Parathyroid adenoma (tissue), 2 donors: Measurements from ENCODE around the gene LIN37.

Experiments used
- H2AFZ ChIP-seq: fragments of 300-600 bp; sonication (generic); one replicate; pipeline ENCODE4 v1.7.0; 2017; ENCODE audit warnings: antibody characterized with exemption, mild to moderate bottlenecking
- H3K27ac ChIP-seq: fragments of 300-600 bp; sonication (generic); one replicate; pipeline ENCODE4 v1.7.0; 2017
- H3K27me3 ChIP-seq: fragments of 300-600 bp; sonication (generic); one replicate; pipeline ENCODE4 v1.7.0; 2017; ENCODE audit warnings: low read length; ENCODE audit not compliant: control insufficient read depth, insufficient read depth
- H3K36me3 ChIP-seq: fragments of 300-600 bp; sonication (generic); one replicate; pipeline ENCODE4 v1.7.0; 2017; ENCODE audit warnings: low read length; ENCODE audit not compliant: control insufficient read depth, insufficient read depth
- H3K4me1 ChIP-seq: fragments of 300-600 bp; sonication (generic); one replicate; pipeline ENCODE4 v1.7.0; 2017; ENCODE audit warnings: control low read depth
- H3K4me2 ChIP-seq: fragments of 300-600 bp; sonication (generic); one replicate; pipeline ENCODE4 v1.7.0; 2017; ENCODE audit warnings: low read length
- H3K4me3 ChIP-seq: fragments of 300-600 bp; sonication (generic); one replicate; pipeline ENCODE4 v1.7.0; 2017; ENCODE audit warnings: low read depth, low read length
- H3K79me2 ChIP-seq: fragments of 300-600 bp; sonication (generic); one replicate; pipeline ENCODE4 v1.7.0; 2017; ENCODE audit warnings: control low read depth
- H3K9ac ChIP-seq: fragments of 300-600 bp; sonication (generic); one replicate; pipeline ENCODE4 v1.7.0; 2017; ENCODE audit warnings: mild to moderate bottlenecking
- H3K9me3 ChIP-seq: fragments of 300-600 bp; sonication (generic); one replicate; pipeline ENCODE4 v1.7.0; 2017; ENCODE audit warnings: low read length; ENCODE audit not compliant: control insufficient read depth
- CTCF ChIP-seq: fragments of 300-600 bp; sonication (generic); IDR thresholded peaks from one replicate; pipeline ENCODE4 v1.7.0; 2017; ENCODE audit warnings: antibody characterized with exemption, mild to moderate bottlenecking
- donor health status: primary hyperparathyroidism.

Gene LIN37

DNA sequence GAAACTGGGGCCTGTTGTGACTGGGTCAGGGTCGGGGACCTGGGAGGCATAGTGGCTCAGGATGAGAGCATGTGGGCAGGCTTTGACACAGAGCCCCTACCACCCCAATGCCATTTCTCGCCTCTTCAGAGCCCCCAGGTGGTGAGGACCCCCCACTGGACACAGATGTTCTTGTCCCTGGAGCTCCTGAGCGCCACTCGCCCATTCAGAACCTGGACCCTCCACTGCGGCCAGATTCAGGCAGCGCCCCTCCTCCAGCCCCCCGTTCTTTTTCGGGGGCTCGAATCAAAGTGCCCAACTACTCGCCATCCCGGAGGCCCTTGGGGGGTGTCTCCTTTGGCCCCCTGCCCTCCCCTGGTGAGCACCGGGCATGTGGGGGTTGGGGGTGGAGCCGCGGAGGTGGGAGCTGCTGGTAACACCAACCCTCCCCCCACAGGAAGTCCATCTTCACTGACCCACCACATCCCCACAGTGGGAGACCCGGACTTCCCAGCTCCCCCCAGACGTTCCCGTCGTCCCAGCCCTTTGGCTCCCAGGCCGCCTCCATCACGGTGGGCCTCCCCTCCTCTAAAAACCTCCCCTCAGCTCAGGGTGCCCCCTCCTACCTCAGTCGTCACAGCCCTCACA, 16.5 kb upstream of the LIN37 start:
- Histone ChIP-seq H3K27ac (no peak overlapping the region), H3K36me3 (no peaks in the 10 kb centered on the region), H3K4me3 (no peak overlapping the region), H2AFZ (no peak overlapping the region), H3K79me2 (peaks cover 3% of the 10 kb centered on the region), H3K4me2 (no peak overlapping the region), H3K9me3 (no peaks in the 10 kb centered on the region), H3K27me3 (no peaks in the 10 kb centered on the region), H3K4me1 (no peaks in the 10 kb centered on the region), H3K9ac (no peak overlapping the region)
- TF ChIP-seq CTCF = no peak

GRCh38 chr19:35732540-35733179, 15.7 kb upstream of the LIN37 start:
- peaks cover 3% of the 10 kb centered on the region for H3K79me2 ChIP-seq
- H3K36me3 ChIP-seq = no peaks in the 10 kb centered on the region
- H3K27me3 ChIP-seq = no peaks in the 10 kb centered on the region
- H3K4me3 ChIP-seq = no peak overlapping the region
- H3K9ac ChIP-seq = no peak overlapping the region
- TF ChIP-seq CTCF = no peak
- no peaks in the 10 kb centered on the region for H3K4me1 ChIP-seq
- no peak overlapping the region for H2AFZ ChIP-seq
- H3K9me3 ChIP-seq = no peaks in the 10 kb centered on the region
- H3K4me2 ChIP-seq = no peak overlapping the region
- no peak overlapping the region for H3K27ac ChIP-seq

GRCh38 chr19:35733180-35734125, 14.9 kb upstream of the LIN37 start:
- H3K9ac ChIP-seq = no peak overlapping the region
- H2AFZ ChIP-seq = no peak overlapping the region
- no peaks in the 10 kb centered on the region for H3K27me3 ChIP-seq
- no peaks in the 10 kb centered on the region for H3K4me1 ChIP-seq
- no peak for TF ChIP-seq CTCF
- H3K9me3 ChIP-seq = no peaks in the 10 kb centered on the region
- H3K79me2 ChIP-seq = peaks cover 3% of the 10 kb centered on the region
- H3K27ac ChIP-seq = no peak overlapping the region
- no peak overlapping the region for H3K4me2 ChIP-seq
- H3K36me3 ChIP-seq = no peaks in the 10 kb centered on the region
- no peak overlapping the region for H3K4me3 ChIP-seq

DNA sequence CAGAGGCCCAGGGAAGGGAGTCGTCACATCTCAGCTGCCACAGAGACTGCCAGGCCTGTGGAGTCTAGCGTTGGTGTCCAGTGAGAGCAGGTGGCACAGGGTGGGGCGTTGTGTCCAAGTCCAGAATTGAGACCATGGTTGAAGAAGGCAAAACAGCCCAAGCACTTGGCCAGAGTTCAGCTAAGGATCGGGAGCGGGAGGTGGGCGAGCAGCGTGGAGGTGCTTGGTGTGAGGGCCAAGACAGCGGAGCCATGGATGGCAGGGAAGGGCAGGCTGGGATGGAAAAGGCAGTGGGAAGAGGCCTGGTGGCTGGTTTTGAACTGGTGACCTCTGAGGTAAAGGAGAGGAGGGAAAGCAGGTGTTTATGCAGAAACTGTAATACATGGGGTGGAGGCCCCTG, 14.1 kb upstream of the LIN37 start:
- H3K36me3 ChIP-seq = no peaks in the 10 kb centered on the region
- no peaks in the 10 kb centered on the region for H3K27me3 ChIP-seq
- peaks cover 3% of the 10 kb centered on the region for H3K79me2 ChIP-seq
- no peaks in the 10 kb centered on the region for H3K4me1 ChIP-seq
- H2AFZ ChIP-seq = no peak overlapping the region
- H3K4me3 ChIP-seq = no peak overlapping the region
- H3K4me2 ChIP-seq = no peak overlapping the region
- H3K27ac ChIP-seq = no peak overlapping the region
- no peak for TF ChIP-seq CTCF
- H3K9me3 ChIP-seq = no peaks in the 10 kb centered on the region
- no peak overlapping the region for H3K9ac ChIP-seq
